Limb (tissue), 2 donors: Measurements from ENCODE around the gene TBC1D1.

ENCODE experiments used
- DNase-seq, 2 donors: peaks; one replicate each; pipeline ENCODE4 v3.0.0-alpha.2; 2016; ENCODE audit errors: extremely low spot score in 2 of 2

Gene TBC1D1

DNA sequence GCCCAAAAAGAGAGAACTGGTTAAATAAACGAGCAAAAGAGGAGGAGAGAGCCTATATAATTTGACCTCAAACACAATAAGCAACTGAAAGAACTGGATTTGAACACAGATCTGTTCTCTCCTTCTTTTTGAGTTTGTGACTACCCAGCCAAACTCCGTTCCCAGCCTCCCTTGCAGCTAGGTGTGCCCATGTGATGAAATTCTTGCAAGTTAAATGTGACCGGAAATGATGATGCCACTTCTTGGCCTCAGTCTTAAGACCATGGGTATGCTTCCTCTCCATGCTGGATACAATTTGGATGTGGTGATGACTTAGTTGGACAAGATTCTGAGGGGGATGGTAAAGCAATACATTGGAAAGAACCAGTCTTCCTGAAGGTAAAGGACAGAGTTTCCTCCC, 273.5 kb downstream of the TBC1D1 start:
- no peak for DNase-seq

DNA sequence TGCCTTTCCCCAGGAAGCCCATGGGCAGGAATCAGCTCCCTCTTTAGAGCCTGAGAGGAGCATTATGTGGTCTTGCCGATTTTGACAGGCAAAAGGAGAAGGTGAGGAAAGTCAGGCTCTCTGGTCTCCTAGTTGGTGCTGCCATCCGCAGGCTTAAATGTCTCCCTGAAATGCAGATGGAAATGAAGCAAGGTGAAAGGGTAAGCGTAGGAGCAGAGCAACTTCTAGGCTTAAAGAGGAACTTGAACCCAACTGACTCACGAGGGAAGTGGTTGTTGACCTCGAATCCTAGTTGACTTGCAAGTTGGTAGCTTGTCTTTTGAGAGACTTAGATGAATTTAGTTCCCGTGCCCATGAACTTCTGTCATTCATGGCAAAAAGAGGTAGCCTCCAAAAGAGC, 275.2 kb downstream of the TBC1D1 start:
- no peak for DNase-seq

DNA sequence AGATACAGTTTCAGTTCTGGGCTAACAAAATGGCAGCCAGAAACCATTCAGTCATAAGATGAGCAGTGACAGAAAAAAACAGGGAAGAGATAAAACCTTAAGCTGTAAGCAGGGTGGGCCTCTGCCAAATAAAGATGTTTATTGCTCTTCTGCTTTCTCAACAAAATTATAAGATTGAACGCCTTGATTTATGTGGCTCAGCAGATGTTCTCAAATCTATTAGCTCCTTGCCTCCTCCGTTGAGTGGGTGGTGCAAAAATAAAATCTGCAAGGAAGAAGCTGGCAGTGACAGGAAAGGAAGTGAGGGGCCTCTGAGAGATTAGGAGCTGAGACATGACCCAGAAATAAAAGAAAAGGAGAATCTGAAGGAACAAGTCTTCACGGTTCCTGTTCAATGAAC, 275.9 kb downstream of the TBC1D1 start:
- DNase-seq, result no peak

DNA sequence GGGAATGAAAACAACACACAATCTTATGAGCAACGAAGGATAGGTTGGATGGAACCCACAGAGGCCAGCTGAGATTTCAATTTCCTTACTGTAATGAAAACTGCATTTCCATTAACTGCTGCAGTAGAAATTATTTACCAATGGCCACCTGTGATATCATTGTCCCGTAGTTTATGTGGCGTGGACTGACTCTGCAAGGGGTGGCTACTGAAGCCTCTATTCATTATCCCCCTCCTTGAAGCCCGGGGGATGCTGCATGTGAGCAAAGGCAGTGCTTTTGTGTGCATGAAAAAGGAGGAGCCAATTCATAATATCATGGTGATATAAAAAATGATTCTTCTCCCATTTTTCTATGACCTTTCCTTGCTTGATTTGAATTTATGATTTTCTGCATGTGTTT, 277.1 kb downstream of the TBC1D1 start:
- DNase-seq, result no peak

DNA sequence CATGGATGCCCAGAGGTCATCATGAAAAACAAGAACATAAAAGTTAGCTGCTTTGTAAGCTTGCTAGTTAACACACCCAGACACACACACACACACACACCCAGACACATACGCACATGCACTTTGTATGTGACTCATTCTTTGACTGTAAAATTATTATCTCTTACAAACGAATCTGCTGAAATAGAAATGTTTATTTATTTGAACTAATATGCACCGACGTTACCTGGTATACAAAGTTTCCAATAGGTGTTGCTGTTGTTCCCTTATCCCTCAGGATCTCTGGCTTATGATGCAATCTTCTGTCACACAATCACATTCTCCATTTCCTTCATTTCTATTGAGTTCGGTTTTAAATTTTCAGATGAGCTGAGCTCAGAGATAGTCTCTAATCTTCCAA, 278.6 kb downstream of the TBC1D1 start:
- no peak for DNase-seq

DNA sequence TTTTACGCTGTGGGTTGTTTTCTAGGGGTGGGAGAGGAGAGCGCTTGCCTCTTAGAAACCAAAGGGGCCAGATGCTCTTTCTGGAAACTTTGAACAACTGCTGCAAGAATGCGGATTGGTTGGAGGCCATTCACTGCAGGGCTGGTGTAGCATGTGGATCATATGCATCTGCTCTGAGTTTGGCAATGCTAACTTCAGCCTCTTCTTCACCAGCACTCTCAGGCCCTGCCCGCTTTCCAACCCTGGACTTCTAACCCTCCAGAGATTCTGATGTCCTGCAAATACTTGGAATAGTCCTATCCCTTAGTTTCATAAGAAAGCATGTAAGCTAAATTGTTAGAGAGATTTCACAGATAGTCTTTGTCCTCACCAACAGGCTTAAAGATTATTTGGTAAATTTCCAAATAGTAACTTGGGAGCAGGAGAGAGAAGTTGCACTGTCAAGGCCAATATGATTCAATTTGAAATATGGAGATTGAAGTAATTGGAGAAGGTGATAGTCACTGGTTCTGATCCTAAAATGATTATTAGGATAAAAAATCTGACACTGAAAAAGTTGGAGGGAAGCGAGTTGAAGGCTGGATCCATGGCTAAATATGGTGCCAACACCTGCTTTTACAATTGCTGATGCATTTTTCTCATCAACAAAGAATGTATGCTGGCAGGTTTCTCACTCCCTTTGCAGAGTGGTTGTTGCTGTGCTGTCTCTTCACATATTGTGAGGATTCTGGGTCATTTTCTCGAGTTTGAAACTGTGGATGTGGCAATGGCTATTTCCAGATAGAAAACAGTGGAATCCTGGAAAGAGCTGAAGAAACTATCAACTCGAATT, 279.7 kb downstream of the TBC1D1 start:
- DNase-seq, result peak in 1 of 2 donors; percentile 47

DNA sequence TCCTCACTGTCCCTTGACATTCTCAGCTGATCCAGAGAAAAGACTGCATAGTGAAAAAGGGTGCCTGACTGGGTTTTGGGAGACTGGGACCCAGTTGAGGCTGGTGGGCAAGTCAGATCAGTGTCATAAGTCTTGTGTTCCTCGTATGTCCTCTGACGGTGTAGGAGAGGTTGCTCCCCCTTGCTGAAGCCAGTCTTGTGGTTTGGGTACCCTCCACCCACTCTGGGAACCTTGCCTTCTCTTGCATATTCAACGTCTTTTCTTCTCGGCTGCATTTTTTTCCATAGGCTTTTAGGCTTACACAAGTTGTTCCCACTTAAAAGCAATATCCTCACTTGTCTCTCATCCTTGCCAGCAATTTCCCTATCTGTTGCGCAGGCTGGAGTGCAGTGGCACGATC, 281.2 kb downstream of the TBC1D1 start:
- no peak for DNase-seq

GRCh38 chr4:38173935-38174518, 283.1 kb downstream of the TBC1D1 start:
- no peak for DNase-seq

DNA sequence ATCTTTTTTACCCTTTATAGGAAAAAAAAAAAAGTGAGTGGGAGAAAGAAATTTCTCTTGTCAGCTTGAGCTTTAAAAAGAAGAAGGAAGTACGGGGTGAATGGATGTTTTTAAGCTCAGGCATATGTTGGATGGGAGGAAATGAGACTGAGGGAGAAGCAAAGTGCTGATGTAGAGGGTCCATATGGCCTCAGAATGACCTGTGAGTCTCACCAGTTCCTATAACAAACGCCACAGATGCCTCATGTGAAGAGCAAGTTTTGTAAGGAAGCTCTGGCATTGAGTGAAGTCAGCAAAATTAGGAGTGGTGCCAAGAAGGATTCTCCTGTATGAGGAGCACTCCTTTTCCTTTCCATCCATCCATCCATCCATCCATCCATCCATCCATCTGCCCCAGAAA, 283.9 kb downstream of the TBC1D1 start:
- no peak for DNase-seq

DNA sequence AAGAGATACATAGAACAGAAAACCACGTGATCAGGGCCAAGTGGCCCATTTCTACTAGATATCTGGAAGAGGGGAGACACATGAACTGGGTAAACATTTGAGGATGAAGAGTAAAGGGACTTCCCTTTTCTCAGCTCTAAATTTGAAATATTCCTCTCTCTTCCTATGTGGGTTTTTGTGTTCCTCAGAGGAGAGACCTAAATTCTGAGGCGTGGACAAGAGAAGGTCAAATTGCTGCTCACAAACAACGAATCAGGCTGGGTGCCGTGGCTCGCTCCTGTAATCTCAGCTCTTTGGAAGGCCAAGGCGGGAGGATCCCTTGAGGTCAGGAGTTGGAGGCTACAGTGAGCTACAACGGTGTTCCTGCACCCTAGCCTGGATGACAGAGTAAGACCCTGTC, 285.3 kb downstream of the TBC1D1 start:
- no peak for DNase-seq

GRCh38 chr4:38177035-38177546, 286.2 kb downstream of the TBC1D1 start:
- DNase-seq, result no peak

DNA sequence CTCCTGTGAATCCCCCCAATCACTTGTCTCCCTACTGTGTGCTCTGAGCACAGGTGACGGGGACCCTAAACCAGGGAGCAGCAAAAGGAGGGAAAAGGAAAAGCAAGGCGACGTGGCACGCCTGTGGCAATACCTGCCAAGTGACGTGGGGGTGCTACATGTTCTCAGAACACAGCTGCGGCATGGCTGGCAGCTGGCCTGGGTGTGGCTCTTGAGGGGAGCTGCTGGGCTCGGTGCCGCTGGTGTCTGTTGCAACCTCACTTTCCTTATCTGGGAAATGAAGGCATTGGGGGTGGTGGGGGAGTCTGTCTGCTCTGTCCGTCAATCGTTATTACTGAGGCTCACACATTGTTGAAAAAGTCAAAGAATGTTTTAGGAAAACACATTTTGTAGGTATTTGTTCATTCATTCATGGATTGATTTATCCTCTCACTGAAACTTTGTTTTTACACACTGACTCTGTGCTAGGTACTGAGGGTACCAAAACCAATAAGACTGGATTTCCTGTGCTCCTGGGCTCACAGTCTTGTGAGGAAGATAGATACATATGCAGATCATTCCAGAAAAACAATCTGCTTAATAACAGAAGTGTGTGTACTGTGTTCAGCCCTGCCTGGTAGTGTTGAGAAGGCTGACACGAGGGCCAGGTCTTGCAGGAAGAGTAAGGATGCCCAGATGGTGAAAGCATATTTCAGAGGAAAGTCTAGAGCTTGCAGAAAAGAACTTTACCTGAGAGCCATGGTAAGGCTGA, 286.9 kb downstream of the TBC1D1 start:
- peak in 1 of 2 donors; percentile 53 for DNase-seq

- no peak for DNase-seq
These were observed 287.6 kb downstream of the TBC1D1 start for GRCh38 chr4:38178392-38178995.

- DNase-seq, result peak; percentile 73 to 83
These were observed 288.9 kb downstream of the TBC1D1 start for GRCh38 chr4:38179690-38180377.

DNA sequence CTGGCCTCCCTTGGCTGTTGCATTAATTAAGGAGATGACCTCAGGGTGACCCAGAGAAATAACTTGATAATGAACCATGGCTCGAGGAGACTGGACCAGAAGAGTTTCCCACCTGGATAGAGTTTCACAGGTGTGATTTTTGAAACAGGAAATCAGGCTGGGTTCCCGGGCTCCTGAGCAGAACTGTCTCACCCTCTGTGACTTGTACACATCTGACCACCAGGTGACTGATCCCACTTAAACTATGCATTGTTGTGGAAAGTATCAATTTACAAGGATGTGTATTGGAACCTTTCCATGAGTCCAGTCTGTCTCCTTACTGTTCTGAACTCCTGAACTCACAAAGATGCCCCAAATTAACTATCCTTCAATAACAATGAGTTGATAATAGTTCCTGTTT, 289.6 kb downstream of the TBC1D1 start:
- no peak for DNase-seq

- no peak for DNase-seq
These were observed 290.4 kb downstream of the TBC1D1 start for GRCh38 chr4:38181286-38181685.

GRCh38 chr4:38182334-38182998, 291.6 kb downstream of the TBC1D1 start:
- DNase-seq, result no peak

- no peak for DNase-seq
These were observed 293.5 kb downstream of the TBC1D1 start for GRCh38 chr4:38184404-38184803.

- DNase-seq, result no peak
These were observed 294.7 kb downstream of the TBC1D1 start for GRCh38 chr4:38185406-38186144.

GRCh38 chr4:38188136-38188535, 297.3 kb downstream of the TBC1D1 start:
- DNase-seq, result no peak
